ENCODE data around the gene AZU1.

AZU1 gene

GRCh38 chr19:806815-807421, 20.7 kb upstream of the AZU1 start:
- H3K4me2 ChIP-seq (ENCODE audit: low read depth, low read length, poor library complexity, severe bottlenecking), result no peak overlapping the region
- H3K9ac ChIP-seq (ENCODE audit: low read depth, low read length, poor library complexity, severe bottlenecking), result no peak overlapping the region
- no peaks in the 10 kb centered on the region for H3K27me3 ChIP-seq (ENCODE audit: insufficient read depth, low read length, poor library complexity, severe bottlenecking)
- H3K9me3 ChIP-seq (ENCODE audit: insufficient read depth, low read depth, low read length), result no peaks in the 10 kb centered on the region
- H3K9me2 ChIP-seq (replicated peaks; ENCODE audit: low read depth, low read length), result no peaks in the 10 kb centered on the region
- no peak for TF ChIP-seq EZH2phosphoT487 (IDR thresholded peaks at IDR 0.05; ENCODE audit: borderline replicate concordance)
- H3K36me3 ChIP-seq (ENCODE audit: insufficient read depth, low read length), result peaks cover 100% of the 10 kb centered on the region; the same call in 1 of the 2 replicates
- H3K4me3 ChIP-seq (ENCODE audit: low read length, poor library complexity, severe bottlenecking), result no peak overlapping the region
- H3F3A ChIP-seq (ENCODE audit: low read depth), result peaks cover 16% of the 10 kb centered on the region; the same call in 1 of the 2 replicates
- no peak overlapping the region for H2AFZ ChIP-seq (ENCODE audit: low read length)
- H3K79me2 ChIP-seq (ENCODE audit: insufficient read depth, low read length), result peaks cover 74% of the 10 kb centered on the region
- H4K20me1 ChIP-seq (ENCODE audit: insufficient read depth, low read length, poor library complexity, severe bottlenecking), result peaks cover 95% of the 10 kb centered on the region
- H3K4me1 ChIP-seq (ENCODE audit: insufficient read depth, low read length, poor library complexity, severe bottlenecking), result peaks cover 2% of the 10 kb centered on the region

DNA sequence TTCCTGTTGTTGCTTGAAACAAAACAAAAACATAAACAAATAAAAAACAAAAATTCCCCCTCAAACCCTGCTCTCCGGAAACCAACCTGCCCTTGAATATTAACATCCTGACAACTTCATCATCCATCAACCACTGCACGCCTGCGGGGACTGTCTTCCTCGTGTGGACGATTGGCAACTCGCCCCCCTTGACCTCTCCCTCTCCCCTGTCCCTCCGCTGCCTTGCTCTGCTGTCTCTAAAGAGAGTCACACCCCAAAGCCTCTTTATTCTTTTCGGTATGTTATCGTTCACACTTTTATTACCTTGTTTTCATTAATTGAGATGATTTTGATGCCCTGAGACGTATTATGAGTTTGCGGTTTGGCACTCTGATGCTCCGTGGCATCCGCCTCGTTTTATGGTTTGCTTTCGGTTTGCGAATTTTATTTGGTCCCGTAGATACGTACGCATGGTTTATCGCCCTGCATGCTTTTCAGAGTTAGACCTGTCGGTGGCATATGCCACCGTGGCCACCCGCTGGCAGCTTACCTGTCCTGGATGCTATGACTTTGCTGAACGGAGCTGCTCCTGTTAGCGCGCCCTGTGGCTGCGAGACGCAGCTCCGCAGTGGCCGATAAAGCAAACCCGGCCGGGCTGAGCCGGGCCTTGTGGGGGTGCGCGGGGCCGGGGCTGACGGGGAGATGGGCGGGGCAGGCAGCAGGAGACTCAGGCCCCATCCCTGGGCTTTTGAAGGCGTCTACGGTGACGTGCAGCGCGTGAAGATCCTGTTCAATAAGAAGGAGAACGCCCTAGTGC, 19.8 kb upstream of the AZU1 start:
- peaks cover 94% of the 10 kb centered on the region; the same call in 1 of the 2 replicates for H3K36me3 ChIP-seq (ENCODE audit: insufficient read depth, low read length)
- H2AFZ ChIP-seq (ENCODE audit: low read length), result no peak overlapping the region
- no peak overlapping the region for H3K4me3 ChIP-seq (ENCODE audit: low read length, poor library complexity, severe bottlenecking)
- no peaks in the 10 kb centered on the region for H3K9me3 ChIP-seq (ENCODE audit: insufficient read depth, low read depth, low read length)
- H3F3A ChIP-seq (ENCODE audit: low read depth), result peaks cover 18% of the 10 kb centered on the region; the same call in 1 of the 2 replicates
- H3K79me2 ChIP-seq (ENCODE audit: insufficient read depth, low read length), result peaks cover 64% of the 10 kb centered on the region
- H4K20me1 ChIP-seq (ENCODE audit: insufficient read depth, low read length, poor library complexity, severe bottlenecking), result peaks cover 86% of the 10 kb centered on the region
- TF ChIP-seq CTCF (conservative IDR thresholded peaks at IDR 0.05; ENCODE audit: low read length), result no peak
- no peak for TF ChIP-seq EZH2phosphoT487 (IDR thresholded peaks at IDR 0.05; ENCODE audit: borderline replicate concordance)
- no peaks in the 10 kb centered on the region for H3K4me1 ChIP-seq (ENCODE audit: insufficient read depth, low read length, poor library complexity, severe bottlenecking)
- H3K9me2 ChIP-seq (replicated peaks; ENCODE audit: low read depth, low read length), result no peaks in the 10 kb centered on the region
- no peak overlapping the region for H3K4me2 ChIP-seq (ENCODE audit: low read depth, low read length, poor library complexity, severe bottlenecking)
- H3K9ac ChIP-seq (ENCODE audit: low read depth, low read length, poor library complexity, severe bottlenecking), result no peak overlapping the region
- no peaks in the 10 kb centered on the region for H3K27me3 ChIP-seq (ENCODE audit: insufficient read depth, low read length, poor library complexity, severe bottlenecking)

- peaks cover 18% of the 10 kb centered on the region; the same call in 1 of the 2 replicates for H3F3A ChIP-seq (ENCODE audit: low read depth)
- no peaks in the 10 kb centered on the region for H3K9me2 ChIP-seq (replicated peaks; ENCODE audit: low read depth, low read length)
- no peaks in the 10 kb centered on the region for H3K4me1 ChIP-seq (ENCODE audit: insufficient read depth, low read length, poor library complexity, severe bottlenecking)
- no peak overlapping the region for H3K4me3 ChIP-seq (ENCODE audit: low read length, poor library complexity, severe bottlenecking)
- H3K27me3 ChIP-seq (ENCODE audit: insufficient read depth, low read length, poor library complexity, severe bottlenecking), result no peaks in the 10 kb centered on the region
- peaks cover 91% of the 10 kb centered on the region; the same call in 1 of the 2 replicates for H3K36me3 ChIP-seq (ENCODE audit: insufficient read depth, low read length)
- H3K79me2 ChIP-seq (ENCODE audit: insufficient read depth, low read length), result peaks cover 59% of the 10 kb centered on the region
- H3K9me3 ChIP-seq (ENCODE audit: insufficient read depth, low read depth, low read length), result no peaks in the 10 kb centered on the region
- no peak overlapping the region for H3K4me2 ChIP-seq (ENCODE audit: low read depth, low read length, poor library complexity, severe bottlenecking)
- no peak overlapping the region for H2AFZ ChIP-seq (ENCODE audit: low read length)
- peaks cover 83% of the 10 kb centered on the region for H4K20me1 ChIP-seq (ENCODE audit: insufficient read depth, low read length, poor library complexity, severe bottlenecking)
- H3K9ac ChIP-seq (ENCODE audit: low read depth, low read length, poor library complexity, severe bottlenecking), result no peak overlapping the region
- no peak for TF ChIP-seq CTCF (conservative IDR thresholded peaks at IDR 0.05; ENCODE audit: low read length)
- no peak for TF ChIP-seq EZH2phosphoT487 (IDR thresholded peaks at IDR 0.05; ENCODE audit: borderline replicate concordance)
Observed at GRCh38 chr19:808423-808775, 19.2 kb upstream of the AZU1 start.

Data from Loucy (cell line).